Head of caudate nucleus (tissue), 42 donors: ENCODE data around the gene CCDC18.
"Not testable (repeated sequence)": the region's sequence is repeated elsewhere in the genome, so short reads cannot be mapped to it uniquely, and the experiment has no call there.

Source experiments
- DNase-seq, 42 donors: peaks; one replicate each; pipeline versions ENCODE4 v3.0.0 to v3.0.0-alpha.2; 2020 to 2021; ENCODE audit warnings: mixed read lengths in 7 of 42
- intact Hi-C: fragments of 100-400 bp; cut with DNase I; formaldehyde crosslinking; loops from one replicate; pipeline ENCODE4 v1.15.0; 2022

CCDC18 gene

DNA sequence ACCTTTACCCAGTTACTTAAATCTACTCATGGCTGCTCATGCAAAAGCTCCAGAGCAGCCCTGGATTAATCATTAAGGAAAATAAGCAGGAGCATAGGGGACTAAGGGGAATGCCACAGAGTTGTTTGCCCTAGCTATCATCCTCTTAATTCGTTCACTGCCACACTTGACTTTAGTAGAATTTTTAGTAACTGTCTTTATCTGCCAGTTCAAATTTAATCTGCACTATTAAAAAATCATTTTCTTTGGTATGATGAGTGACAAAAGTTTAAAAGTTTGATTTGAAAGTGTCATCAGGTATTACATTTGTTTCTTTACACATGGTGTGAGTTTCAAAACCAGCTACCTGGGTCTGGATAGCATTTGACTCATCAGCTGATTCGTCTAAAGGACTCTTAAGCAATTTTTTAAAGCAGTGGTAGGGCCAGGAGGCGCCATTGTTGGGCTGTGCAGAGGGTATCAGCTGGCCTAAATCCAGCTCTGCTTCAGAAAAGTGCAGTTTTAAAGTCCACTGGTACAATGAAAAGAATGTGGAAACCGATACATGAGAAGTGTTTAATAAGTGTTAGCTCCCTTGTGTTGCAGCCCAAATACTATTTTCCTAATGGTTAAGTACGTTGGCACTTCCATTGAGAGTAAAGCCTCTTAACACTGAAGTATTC is 95.2 kb downstream of the CCDC18 start:
- DNase-seq, result no peak
- intact Hi-C loops, result no loop called here

DNA sequence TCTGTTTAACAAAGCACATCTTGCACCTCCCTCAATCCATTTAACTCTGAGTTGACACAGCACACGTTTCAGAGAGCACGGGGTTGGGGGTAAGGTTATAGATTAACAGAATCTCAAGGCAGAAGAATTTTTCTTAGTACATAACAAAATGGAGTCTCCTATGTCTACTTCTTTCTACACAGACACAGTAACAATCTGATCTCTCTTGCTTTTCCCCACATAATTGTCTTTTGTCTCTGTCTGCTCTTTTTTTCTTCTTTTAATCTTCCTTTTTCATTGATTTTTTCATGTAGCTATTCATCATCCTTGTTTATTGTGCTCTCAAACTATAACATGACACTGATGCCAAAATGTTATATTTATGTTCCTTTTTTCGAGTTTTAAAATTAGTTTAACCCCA is 97.0 kb downstream of the CCDC18 start:
- intact Hi-C loops, DNase-seq: not testable (repeated sequence)

DNA sequence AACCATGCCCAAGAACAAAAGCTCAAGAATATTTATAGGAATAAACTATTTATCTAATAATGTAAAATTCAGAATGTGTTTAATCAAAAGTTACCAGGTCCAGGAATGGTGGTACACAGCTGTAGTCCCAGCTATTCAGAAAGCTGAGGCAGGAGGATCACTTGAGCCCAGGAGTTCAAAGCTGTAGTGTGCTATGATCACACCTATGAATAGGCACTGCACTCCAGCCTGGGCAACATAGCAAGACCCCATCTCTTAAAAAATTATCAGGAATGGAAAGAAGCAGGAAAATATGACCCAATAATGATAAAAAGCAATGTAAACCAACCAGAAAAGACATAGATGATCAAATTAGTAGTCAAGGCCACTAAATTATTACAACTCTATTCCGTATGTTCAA is 103.0 kb downstream of the CCDC18 start:
- DNase-seq, result no peak
- intact Hi-C loops, result no loop called here

DNA sequence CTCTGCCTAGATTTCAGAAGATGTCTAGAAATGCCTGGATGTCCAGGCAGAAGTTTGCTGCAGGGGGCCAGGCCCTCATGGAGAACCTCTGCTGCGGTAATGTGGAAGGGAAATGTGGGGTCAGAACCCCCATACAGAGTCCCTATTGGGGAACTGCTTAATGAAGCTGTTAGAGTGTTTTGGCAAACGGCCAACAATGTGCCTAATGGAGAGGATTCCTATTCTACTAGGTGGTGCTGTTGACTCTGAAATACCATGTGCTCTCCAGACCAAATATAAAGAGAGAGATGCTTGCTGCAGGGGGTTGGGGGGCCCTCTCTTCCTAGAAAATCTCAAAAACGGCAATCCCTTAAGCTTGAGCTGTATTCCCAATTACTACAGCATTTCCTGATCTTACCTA is 108.0 kb downstream of the CCDC18 start:
- DNase-seq, result no peak
- intact Hi-C loops, result no loop called here

- intact Hi-C loops, result no loop called here
- no peak for DNase-seq
Observed at GRCh38 chr1:93296555-93297154, 116.1 kb downstream of the CCDC18 start.

GRCh38 chr1:93301131-93301530 is 120.6 kb downstream of the CCDC18 start:
- intact Hi-C loops, result no loop called here
- DNase-seq, result no peak

- intact Hi-C loops, result no loop called here
- no peak for DNase-seq
Observed at GRCh38 chr1:93302078-93302477, 121.6 kb downstream of the CCDC18 start.

- DNase-seq, result peak in 31 of 42 donors; percentile 17 to 86 (median 49)
- intact Hi-C loops, result no loop called here
Observed at GRCh38 chr1:93304716-93305138, 124.2 kb downstream of the CCDC18 start.

- intact Hi-C loops, result no loop called here
- DNase-seq, result no peak
Observed at GRCh38 chr1:93306920-93307319, 126.4 kb downstream of the CCDC18 start.

GRCh38 chr1:93313026-93313425 is 132.5 kb downstream of the CCDC18 start:
- intact Hi-C loops, result no loop called here
- no peak for DNase-seq

- intact Hi-C loops, result no loop called here
- peak in 25 of 42 donors; percentile 8 to 64 (median 28) for DNase-seq
Observed at GRCh38 chr1:93317207-93317606, 136.7 kb downstream of the CCDC18 start.

DNA sequence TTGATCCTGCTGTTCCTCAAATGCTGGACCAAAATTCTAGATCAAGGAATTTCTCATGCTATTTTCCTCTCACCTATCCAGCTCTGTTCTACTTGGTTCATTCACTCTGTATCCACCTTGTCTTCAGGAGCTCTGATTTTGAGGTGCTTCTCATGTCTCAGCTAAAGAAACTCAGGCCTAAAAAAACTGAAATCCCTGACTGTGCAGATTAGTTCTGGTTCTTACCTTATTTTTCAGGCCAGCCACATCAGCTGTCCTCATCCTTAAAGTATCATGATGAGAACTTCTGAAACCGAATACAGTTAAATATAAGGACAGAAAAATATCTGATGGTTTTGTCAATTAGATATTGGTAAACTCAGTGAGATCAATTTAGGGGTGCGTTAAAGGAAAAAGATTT is 137.4 kb downstream of the CCDC18 start:
- intact Hi-C loops, result no loop called here
- DNase-seq, result no peak

DNA sequence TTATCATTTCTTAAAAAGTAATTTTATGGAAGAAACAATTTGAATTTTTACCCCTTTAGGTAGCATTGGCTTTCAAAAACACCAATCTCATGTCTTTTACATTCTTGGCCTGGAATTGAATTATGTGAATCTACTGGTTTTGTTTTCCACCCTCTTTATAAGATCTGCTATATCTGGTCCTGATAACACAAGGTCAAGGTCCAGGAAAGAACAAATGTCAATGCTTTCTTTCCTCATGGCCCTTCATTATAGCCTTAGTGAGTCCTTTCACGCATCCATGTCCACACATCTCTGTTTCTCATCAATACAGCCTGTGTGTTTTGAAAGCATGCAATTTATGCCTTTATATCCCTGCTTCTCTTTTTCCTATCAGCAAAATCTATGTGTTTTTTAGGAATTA is 141.2 kb downstream of the CCDC18 start:
- no peak for DNase-seq
- intact Hi-C loops, result no loop called here

- no peak for DNase-seq
- intact Hi-C loops, result no loop called here
Observed at GRCh38 chr1:93322349-93322748, 141.8 kb downstream of the CCDC18 start.

GRCh38 chr1:93323185-93323820 is 142.8 kb downstream of the CCDC18 start:
- no peak for DNase-seq
- intact Hi-C loops, result no loop called here

- intact Hi-C loops, result no loop called here
- DNase-seq, result no peak
Observed at GRCh38 chr1:93324486-93325464, 144.3 kb downstream of the CCDC18 start.
